ENCODE measurements around the gene JRKL. TPM values are rescaled to one million over a fixed set of nuclear protein-coding genes. Genes with fewer than 3 reads are reported as not detected.

Gene JRKL
- total and polyA plus RNA-seq, 2 of the 8 experiments (the other 6 are each of a cell fraction or from before 2014, with no cell fraction given), result 1.4 to 4.9 TPM

- no peak for TF ChIP-seq HDAC2 (IDR thresholded peaks at IDR 0.05; ENCODE audit: borderline replicate concordance in 1 of 2, low read depth in 2 of 2, low read length in 2 of 2)
Observed at GRCh38 chr11:96365493-96365892, 24.3 kb upstream of the JRKL start (continued).
